K562 (cell line): ENCODE results near the gene TRAF3IP1. TPM values are rescaled to one million over a fixed set of nuclear protein-coding genes. Genes with fewer than 3 reads are reported as not detected.

Source experiments
- ATAC-seq: fragments of 200-7000 bp; cut with Tn5 transposase; 3 replicates; pipeline ENCODE4 v1.9.1; 2020; ENCODE audit warnings: moderate library complexity
- BruUV-seq: library from RNA; stranded (reverse); fragments of 400-500 nt; replicated peaks from 2 replicates; lab custom pipeline; 2021; lab: Mats Ljungman, UMichigan
- CTCF ChIA-PET: fragments of 300-600 bp; formaldehyde crosslinking; extraction: SDS; loops from one replicate; lab custom pipeline; 2021; ENCODE audit warnings: low intra/inter-chr PET ratio; lab: Yijun Ruan, JAX
- POLR2A ChIA-PET: fragments of 300-600, 350-650 bp; sonication (Branson Sonifier 250); formaldehyde crosslinking; extraction: SDS; loops from one replicate; lab custom pipeline; 2021; ENCODE audit warnings: antibody characterized with exemption, inconsistent platforms; lab: Yijun Ruan, JAX
- DNase-seq, 4 experiments: peaks; one replicate each; pipeline versions ENCODE4 v3.0.0 to v3.0.0-alpha.2; 2011 to 2018; ENCODE audit warnings: low spot score in 3 of 4, mixed read lengths in 3 of 4; ENCODE audit errors: extremely low read depth in 1 of 4
- FAIRE-seq: peaks from 2 replicates; lab custom pipeline; 2011; peaks lifted over from hg19 to GRCh38; lab: Jason Lieb, UNC
- H2AFZ ChIP-seq: 2 replicates; pipeline ENCODE4 v1.6.0; 2011; ENCODE audit warnings: low read depth, low read length, control low read depth, inconsistent platforms
- H3K27ac ChIP-seq: fragments of 200-600 bp; 3 replicates; pipeline ENCODE4 v1.8.0; 2011; ENCODE audit warnings: low read depth, mild to moderate bottlenecking, control low read depth, inconsistent platforms, low read length, moderate library complexity, mixed read lengths; ENCODE audit errors: extremely low read depth
- H3K27me3 ChIP-seq, 2 experiments: fragments of 300-600 bp in 1 of 2; 2 replicates in 1 of 2; 3 replicates in 1 of 2; pipeline versions ENCODE4 v1.6.0 to v1.8.0; 2011; ENCODE audit warnings: inconsistent platforms in 2 of 2, low read length in 2 of 2, mild to moderate bottlenecking in 1 of 2, mixed read lengths in 1 of 2, moderate library complexity in 1 of 2; ENCODE audit not compliant: control insufficient read depth in 2 of 2, insufficient read depth in 2 of 2
- H3K36me3 ChIP-seq: fragments of 300-600 bp; 3 replicates; pipeline ENCODE4 v1.8.0; 2011; ENCODE audit warnings: mild to moderate bottlenecking, low read length, inconsistent platforms; ENCODE audit not compliant: control insufficient read depth, insufficient read depth
- H3K4me1 ChIP-seq, 2 experiments: fragments of 200-600 bp in 1 of 2; replicated peaks in 1 of 2; 2 replicates in 1 of 2; 3 replicates in 1 of 2; pipeline versions ENCODE4 v1.5.1 to v1.8.0; 2011; ENCODE audit warnings: inconsistent platforms in 2 of 2, low read length in 2 of 2, mild to moderate bottlenecking in 1 of 2, mixed read lengths in 1 of 2, moderate library complexity in 1 of 2; ENCODE audit not compliant: control insufficient read depth in 2 of 2, insufficient read depth in 2 of 2
- H3K4me2 ChIP-seq: 2 replicates; pipeline ENCODE4 v1.6.1; 2011; ENCODE audit warnings: low read length, control low read depth, inconsistent platforms, mixed read lengths; ENCODE audit not compliant: insufficient read depth
- H3K4me3 ChIP-seq: fragments of 200-600 bp; sonication (generic), shearing (Covaris generic); 2 replicates; pipeline ENCODE4 v1.5.1; 2016; ENCODE audit warnings: control low read depth, inconsistent platforms
- H3K79me2 ChIP-seq: fragments of 200-600 bp; 3 replicates; pipeline ENCODE4 v1.8.0; 2011; ENCODE audit warnings: low read length, inconsistent platforms; ENCODE audit not compliant: control insufficient read depth, insufficient read depth
- H3K9ac ChIP-seq, 2 experiments: 2 replicates each; pipeline versions ENCODE4 v1.6.0 to v1.6.1; 2011; ENCODE audit warnings: low read depth in 2 of 2, low read length in 2 of 2, control low read depth in 1 of 2, inconsistent platforms in 1 of 2, mild to moderate bottlenecking in 1 of 2, mixed read lengths in 1 of 2; ENCODE audit not compliant: insufficient read depth in 1 of 2
- H3K9me1 ChIP-seq: one replicate; pipeline ENCODE4 v1.6.0; 2011; ENCODE audit warnings: inconsistent platforms, mild to moderate bottlenecking, low read length, moderate library complexity; ENCODE audit not compliant: control insufficient read depth, insufficient read depth
- H3K9me3 ChIP-seq: replicated peaks from 2 replicates; pipeline ENCODE4 v1.5.1; 2011; ENCODE audit warnings: low read depth, low read length, inconsistent platforms; ENCODE audit not compliant: control insufficient read depth, insufficient read depth
- H4K20me1 ChIP-seq: replicated peaks from 2 replicates; pipeline ENCODE4 v1.6.1; 2011; ENCODE audit warnings: low read length, inconsistent platforms, mixed read lengths; ENCODE audit not compliant: control insufficient read depth, insufficient read depth
- CBFA2T2 ChIP-seq: fragments of 450-650 bp; conservative IDR thresholded peaks from 2 replicates; pipeline ENCODE4 v1.6.1; 2017; ENCODE audit warnings: mild to moderate bottlenecking
- CBFA2T3 ChIP-seq: fragments of 450-650 bp; IDR thresholded peaks from 2 replicates; pipeline ENCODE4 v1.6.1; 2017
- CREB1 ChIP-seq, 2 experiments: sonication (generic) in 1 of 2; formaldehyde crosslinking in 1 of 2; IDR thresholded peaks; 2 replicates each; pipeline versions ENCODE4 v1.6.1 to v1.8.0; 2012 to 2022; ENCODE audit warnings: inconsistent platforms in 1 of 2, mild to moderate bottlenecking in 1 of 2, missing genetic modification reagents in 1 of 2, moderate library complexity in 1 of 2
- MTF1 ChIP-seq: fragments of 250-450 bp; sonication (Bioruptor Pico); IDR thresholded peaks from 2 replicates; pipeline ENCODE4 v1.9.0; 2021; ENCODE audit warnings: moderate library complexity, mild to moderate bottlenecking, inconsistent platforms, borderline replicate concordance
- TAF15 ChIP-seq: fragments of 200-400 bp; formaldehyde crosslinking; IDR thresholded peaks from 2 replicates; pipeline ENCODE4 v1.6.1; 2017; ENCODE audit warnings: mild to moderate bottlenecking, low read depth, low read length, moderate library complexity
- WGBS: fragments of 100-300 bp; shearing (Covaris generic); methylation state at CpG from one replicate; pipeline ENCODE4 v1.1.6; 2016; ENCODE audit warnings: low coverage, mixed read lengths; ENCODE audit not compliant: insufficient coverage; ENCODE audit errors: missing lambda C conversion rate; 5-methylcytosine and 5-hydroxymethylcytosine counted together
- in situ Hi-C: fragments of 300-500 bp; cut with MboI; formaldehyde crosslinking; loops from 4 replicates; pipeline ENCODE4 v1.15.0; 2018; ENCODE audit warnings: inconsistent platforms, mixed read lengths
- intact Hi-C: fragments of 100-400 bp; cut with micrococcal nuclease; formaldehyde crosslinking; loops from 2 replicates; pipeline ENCODE4 v1.14.2; 2022
- polyA plus RNA-seq, 8 experiments: library from polyadenylated mRNA; depleted of rRNA in 4 of 8; stranded (reverse) in 5 of 8; unstranded in 3 of 8; fragments of >200 nt; fragmentation: Nextera tagmentation in 2 of 8; fragmentation: Illumina TruSeq in 1 of 8; extraction: Ambion mirVana in 2 of 8; extraction: Trizol in 1 of 8; gene quantifications; 2 replicates each; pipeline versions ENCODE4 v1.2.1 to v1.2.3, GENCODE V29; 2011 to 2014; ENCODE audit warnings: inconsistent platforms in 1 of 8, missing spikeins in 1 of 8
- total RNA-seq, 7 experiments: library from RNA; depleted of rRNA in 6 of 7; stranded (reverse); fragments of >200 nt in 6 of 7; fragmentation: Illumina TruSeq in 2 of 7; extraction: Trizol in 2 of 7; gene quantifications; 2 replicates each; pipeline versions ENCODE4 v1.2.1 to v1.2.3, GENCODE V29; 2011 to 2021; ENCODE audit warnings: low replicate concordance in 1 of 7
- TF ChIP-seq, protein P1 (sequence below): fragments of 250-450 bp; sonication (Bioruptor Pico); IDR thresholded peaks from 2 replicates; pipeline ENCODE4 v1.4.0; 2020; ENCODE audit warnings: borderline replicate concordance

Gene TRAF3IP1
- total and polyA plus RNA-seq, 9 of the 15 experiments (the other 6 are each of a cell fraction or from before 2014, with no cell fraction given), result 1.3 to 7.4 (median 3.4) TPM

DNA sequence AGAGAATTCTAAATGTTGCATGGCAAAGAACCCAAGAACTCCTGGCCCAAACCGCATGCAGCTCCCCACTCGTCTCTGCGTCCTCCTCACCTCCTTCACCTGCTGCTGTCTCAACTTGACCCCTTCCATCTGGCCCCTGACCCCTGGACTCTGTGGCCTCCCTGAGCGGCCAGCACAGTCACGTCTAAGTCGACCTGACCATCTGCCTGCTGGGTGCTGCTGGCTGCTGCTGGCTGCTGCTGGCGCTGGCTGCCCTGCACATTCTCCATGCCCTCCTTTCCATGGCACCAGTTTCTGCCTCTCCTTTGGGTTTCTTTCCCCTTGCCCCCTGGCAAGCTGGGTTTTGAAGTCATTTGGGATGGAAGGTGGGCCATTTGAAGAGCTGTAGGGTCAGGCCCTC is 76.3 kb downstream of the TRAF3IP1 start:
- H3K4me2 ChIP-seq, result no peak overlapping the region
- DNase-seq, result peak in 3 of 4 experiments; percentile 26 to 41 (median 40)
- no peaks in the 10 kb centered on the region for H3K9me1 ChIP-seq
- peak overlapping the region in 1 of 2 experiments; percentile 76; a peak in 2 of 4 replicates for H3K9ac ChIP-seq
- intact Hi-C loops, result no loop called here
- peaks cover 9 to 12% of the 10 kb centered on the region in 2 experiments; a peak in 4 of 5 replicates for H3K4me1 ChIP-seq
- no peaks in the 10 kb centered on the region for H3K27me3 ChIP-seq
- H3K79me2 ChIP-seq, result no peaks in the 10 kb centered on the region
- 41% methylated on average over 7 of the region's 7 CpGs for WGBS
- TF ChIP-seq CBFA2T2, result peak; percentile 37
- TF ChIP-seq CBFA2T3, result peak; percentile 50
- TF ChIP-seq CREB1 (IDR thresholded peaks at IDR 0.05), result no peak
- TF ChIP-seq CREB1 (CRISPR knock-in tag; IDR thresholded peaks at IDR 0.05), result no peak
- TF ChIP-seq, all 486 proteins: peak for 2
- H4K20me1 ChIP-seq, result no peaks in the 10 kb centered on the region
- H2AFZ ChIP-seq, result no peak overlapping the region
- ChIA-PET POLR2A (interaction anchor here (1.0 kb wide), 1 partner anchor 9 kb away, joined by 3 read pairs; no protein-coding TSS in a partner anchor), CTCF (no interaction called here)
- no TSS peak for BruUV-seq
- no peaks in the 10 kb centered on the region for H3K9me3 ChIP-seq
- in situ Hi-C loops, result no loop called here
- no peak overlapping the region for H3K4me3 ChIP-seq
- no peaks in the 10 kb centered on the region for H3K36me3 ChIP-seq
- FAIRE-seq (no peak), ATAC-seq (peak; percentile 42; the same call in 1 of the 3 replicates)
- H3K27ac ChIP-seq, result no peak overlapping the region

DNA sequence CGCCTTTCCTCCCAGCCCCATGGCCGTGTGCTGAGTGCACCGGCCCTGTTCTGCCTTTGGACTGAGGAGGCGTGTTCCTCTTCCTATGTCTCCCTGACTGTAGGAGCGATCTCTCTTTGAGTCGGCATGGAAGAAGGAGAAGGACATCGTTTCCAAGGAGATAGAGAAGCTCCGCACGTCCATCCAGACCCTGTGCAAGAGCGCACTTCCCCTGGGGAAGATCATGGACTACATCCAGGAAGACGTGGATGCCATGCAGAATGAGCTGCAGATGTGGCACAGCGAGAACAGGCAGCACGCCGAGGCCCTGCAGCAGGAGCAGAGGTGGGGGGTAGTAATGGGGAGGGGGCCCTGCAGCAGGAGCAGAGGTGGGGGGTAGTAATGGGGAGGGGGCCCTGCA is 77.0 kb downstream of the TRAF3IP1 start:
- intact Hi-C loops, result no loop called here
- no peak for DNase-seq
- Histone ChIP-seq H3K36me3 (no peaks in the 10 kb centered on the region), H3K9me1 (no peaks in the 10 kb centered on the region), H3K27ac (no peak overlapping the region), H3K9me3 (no peaks in the 10 kb centered on the region), H3K9ac (peak overlapping the region in 1 of 2 experiments; percentile 71; a peak in 2 of 4 replicates), H3K27me3 (no peaks in the 10 kb centered on the region), H4K20me1 (no peaks in the 10 kb centered on the region), H3K4me2 (no peak overlapping the region), H2AFZ (no peak overlapping the region), H3K4me3 (no peak overlapping the region), H3K4me1 (peaks cover 10 to 12% of the 10 kb centered on the region in 2 experiments; a peak in 4 of 5 replicates), H3K79me2 (no peaks in the 10 kb centered on the region)
- POLR2A ChIA-PET, result interaction anchor here (0.6 kb wide), 1 partner anchor 24 kb away, joined by 3 read pairs; no protein-coding TSS in a partner anchor
- 72% methylated on average over 5 of the region's 14 CpGs for WGBS
- CTCF ChIA-PET, result no interaction called here
- no peak for ATAC-seq
- in situ Hi-C loops, result no loop called here
- FAIRE-seq, result no peak
- BruUV-seq, result no TSS peak
- TF ChIP-seq TAF15 (no peak), MTF1 (CRISPR knock-in tag) (no peak)
- TF ChIP-seq, protein P1, sequence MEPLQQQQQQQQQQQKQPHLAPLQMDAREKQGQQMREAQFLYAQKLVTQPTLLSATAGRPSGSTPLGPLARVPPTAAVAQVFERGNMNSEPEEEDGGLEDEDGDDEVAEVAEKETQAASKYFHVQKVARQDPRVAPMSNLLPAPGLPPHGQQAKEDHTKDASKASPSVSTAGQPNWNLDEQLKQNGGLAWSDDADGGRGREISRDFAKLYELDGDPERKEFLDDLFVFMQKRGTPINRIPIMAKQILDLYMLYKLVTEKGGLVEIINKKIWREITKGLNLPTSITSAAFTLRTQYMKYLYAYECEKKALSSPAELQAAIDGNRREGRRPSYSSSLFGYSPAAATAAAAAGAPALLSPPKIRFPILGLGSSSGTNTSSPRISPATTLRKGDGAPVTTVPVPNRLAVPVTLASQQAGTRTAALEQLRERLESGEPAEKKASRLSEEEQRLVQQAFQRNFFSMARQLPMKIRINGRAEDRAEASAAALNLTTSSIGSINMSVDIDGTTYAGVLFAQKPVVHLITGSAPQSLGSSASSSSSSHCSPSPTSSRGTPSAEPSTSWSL (CRISPR knock-in tag), result no peak
